Smooth muscle cell (in vitro differentiated cells): ENCODE results near the gene PRR19. TPM values are rescaled to one million over a fixed set of nuclear protein-coding genes. Genes with fewer than 3 reads are reported as not detected.
"Not testable (repeated sequence)": the region's sequence is repeated elsewhere in the genome, so short reads cannot be mapped to it uniquely, and the experiment has no call there.

Experiments
- DNase-seq: peaks from one replicate; lab custom pipeline; 2025; ENCODE audit not compliant: unreplicated experiment; lab: John Stamatoyannopoulos, UW
- H2AFZ ChIP-seq: fragments of 200-600 bp; sonication (generic); 2 replicates; pipeline ENCODE4 v1.6.0; 2016; ENCODE audit warnings: antibody characterized with exemption, low read depth, mild to moderate bottlenecking
- H3F3A ChIP-seq: fragments of 200-600 bp; sonication (generic); 2 replicates; pipeline ENCODE4 v1.6.0; 2017; ENCODE audit warnings: antibody characterized with exemption, low read depth
- H3K27ac ChIP-seq: fragments of 200-600 bp; sonication (generic); 2 replicates; pipeline ENCODE4 v1.5.1; 2016; ENCODE audit warnings: low read depth, mild to moderate bottlenecking
- H3K27me3 ChIP-seq: fragments of 200-600 bp; sonication (generic); 2 replicates; pipeline ENCODE4 v1.6.1; 2016; ENCODE audit warnings: low read depth, mild to moderate bottlenecking
- H3K36me3 ChIP-seq: fragments of 200-600 bp; sonication (generic); 2 replicates; pipeline ENCODE4 v1.5.1; 2016; ENCODE audit warnings: low read depth
- H3K4me1 ChIP-seq: fragments of 200-600 bp; sonication (generic); 2 replicates; pipeline ENCODE4 v1.5.1; 2016; ENCODE audit warnings: low read depth
- H3K4me2 ChIP-seq: fragments of 200-600 bp; sonication (generic); 2 replicates; pipeline ENCODE4 v1.6.0; 2016; ENCODE audit warnings: mild to moderate bottlenecking
- H3K4me3 ChIP-seq: fragments of 200-600 bp; sonication (generic); 2 replicates; pipeline ENCODE4 v1.5.1; 2016; ENCODE audit warnings: mild to moderate bottlenecking
- H3K79me2 ChIP-seq: fragments of 200-600 bp; sonication (generic); 2 replicates; pipeline ENCODE4 v1.6.0; 2016; ENCODE audit warnings: low read depth, mild to moderate bottlenecking
- H3K9ac ChIP-seq: fragments of 200-600 bp; sonication (generic); 2 replicates; pipeline ENCODE4 v1.6.0; 2016; ENCODE audit warnings: low read depth
- H3K9me3 ChIP-seq: fragments of 200-600 bp; sonication (generic); replicated peaks from 2 replicates; pipeline ENCODE4 v1.5.1; 2016; ENCODE audit warnings: low read depth
- H4K20me1 ChIP-seq: fragments of 200-600 bp; sonication (generic); 2 replicates; pipeline ENCODE4 v1.6.0; 2016; ENCODE audit warnings: low read depth
- CTCF ChIP-seq: fragments of 200-600 bp; sonication (generic); IDR thresholded peaks from 2 replicates; pipeline ENCODE4 v1.5.1; 2017; ENCODE audit warnings: borderline replicate concordance, mild to moderate bottlenecking, antibody characterized with exemption; ENCODE audit not compliant: insufficient read depth, poor library complexity, severe bottlenecking
- WGBS: methylation state at CpG from one replicate; pipeline ENCODE4 v1.1.7; 2016; ENCODE audit warnings: low lambda C conversion rate; 5-methylcytosine and 5-hydroxymethylcytosine counted together
- polyA plus RNA-seq: library from polyadenylated mRNA; unstranded; fragments of >200 nt; fragmentation: Nextera tagmentation; extraction: Ambion mirVana; gene quantifications from 2 replicates; pipeline ENCODE4 v1.2.1, GENCODE V29; 2016
- total RNA-seq: library from RNA; depleted of rRNA; stranded (reverse); fragments of >200 nt; gene quantifications from 2 replicates; pipeline ENCODE4 v1.2.3, GENCODE V29; 2014

The PRR19 gene
- total and polyA plus RNA-seq, 2 experiments from 2014 or later = 0.45 to 0.73 TPM

- Histone ChIP-seq H4K20me1 (no peaks in the 10 kb centered on the region), H3K36me3 (no peaks in the 10 kb centered on the region), H3K27me3 (no peaks in the 10 kb centered on the region), H3K27ac (no peak overlapping the region), H3K79me2 (no peaks in the 10 kb centered on the region), H3F3A (peaks cover under 1% of the 10 kb centered on the region), H3K4me1 (peaks cover under 1% of the 10 kb centered on the region), H2AFZ (no peak overlapping the region), H3K4me2 (no peak overlapping the region), H3K9ac (no peak overlapping the region), H3K4me3 (no peak overlapping the region), H3K9me3 (no peaks in the 10 kb centered on the region)
- TF ChIP-seq CTCF = no peak
- WGBS = 92% methylated on average over 3 of the region's 3 CpGs
- DNase-seq = no peak
Observed at GRCh38 chr19:42261763-42262162, 40.2 kb upstream of the PRR19 start.

- H3K9ac ChIP-seq, H2AFZ ChIP-seq, H3K27me3 ChIP-seq, H3K27ac ChIP-seq, H3K36me3 ChIP-seq, H3K4me2 ChIP-seq, H4K20me1 ChIP-seq, H3K9me3 ChIP-seq, DNase-seq, H3F3A ChIP-seq, H3K4me3 ChIP-seq: not testable (repeated sequence)
- peaks cover 17% of the 10 kb centered on the region for H3K79me2 ChIP-seq
- peaks cover 18% of the 10 kb centered on the region for H3K4me1 ChIP-seq
- 95% methylated on average over 4 of the region's 4 CpGs for WGBS
Observed at GRCh38 chr19:42266105-42266504, 35.8 kb upstream of the PRR19 start.

GRCh38 chr19:42266928-42267603 is 34.9 kb upstream of the PRR19 start:
- not testable (repeated sequence) for H3K9me3 ChIP-seq, H2AFZ ChIP-seq, DNase-seq, H3K4me3 ChIP-seq, H3K27me3 ChIP-seq, H3F3A ChIP-seq, H3K36me3 ChIP-seq, H3K9ac ChIP-seq, H4K20me1 ChIP-seq
- peaks cover 24% of the 10 kb centered on the region for H3K79me2 ChIP-seq
- H3K27ac ChIP-seq = peak overlapping the region; percentile 99
- 94% methylated on average over 25 of the region's 25 CpGs for WGBS
- H3K4me2 ChIP-seq = peak overlapping the region; percentile 87
- peaks cover 18% of the 10 kb centered on the region for H3K4me1 ChIP-seq

GRCh38 chr19:42267644-42268141 is 34.2 kb upstream of the PRR19 start:
- Histone ChIP-seq H3K36me3 (no peaks in the 10 kb centered on the region), H3K27ac (peak overlapping the region; percentile 99), H3F3A (no peaks in the 10 kb centered on the region), H3K9ac (peak overlapping the region; percentile 99), H4K20me1 (no peaks in the 10 kb centered on the region), H3K79me2 (peaks cover 24% of the 10 kb centered on the region), H3K27me3 (no peaks in the 10 kb centered on the region), H3K9me3 (no peaks in the 10 kb centered on the region), H3K4me1 (peaks cover 18% of the 10 kb centered on the region), H3K4me2 (peak overlapping the region; percentile 87), H3K4me3 (peak overlapping the region; percentile 80), H2AFZ (peak overlapping the region; percentile 88)
- WGBS = 18% methylated on average over 13 of the region's 13 CpGs
- TF ChIP-seq CTCF = no peak
- DNase-seq = no peak
